PC-9 (cell line): ENCODE data around the gene SRGAP3. TPM values are rescaled to one million over a fixed set of nuclear protein-coding genes. Genes with fewer than 3 reads are reported as not detected.

ENCODE experiments used
- BruUV-seq: library from RNA; stranded (reverse); fragments of 400-500 nt; replicated peaks from 2 replicates; lab custom pipeline; 2021; lab: Mats Ljungman, UMichigan
- CTCF ChIA-PET: fragments of 300-600 bp; sonication (Branson Sonifier 250); formaldehyde crosslinking; loops from one replicate; lab custom pipeline; 2022; ENCODE audit warnings: antibody characterized with exemption; lab: Charles Lee
- POLR2A ChIA-PET: fragments of 300-600 bp; sonication (Branson Sonifier 250); formaldehyde crosslinking; loops from one replicate; lab custom pipeline; 2022; ENCODE audit warnings: antibody characterized with exemption; ENCODE audit not compliant: unreplicated experiment; lab: Charles Lee
- DNase-seq, 2 experiments: peaks; one replicate each; pipeline versions ENCODE4 v3.0.0 to v3.0.0-alpha.2; 2015 to 2022; ENCODE audit warnings: mixed read lengths in 1 of 2
- H2AFZ ChIP-seq: fragments of 200-600 bp; sonication (generic); 2 replicates; pipeline ENCODE4 v1.8.1; 2017; ENCODE audit warnings: antibody characterized with exemption
- H3F3A ChIP-seq: fragments of 200-600 bp; sonication (generic); 2 replicates; pipeline ENCODE4 v1.8.1; 2017; ENCODE audit warnings: antibody characterized with exemption, mild to moderate bottlenecking, low read depth; ENCODE audit not compliant: insufficient read depth
- H3K27ac ChIP-seq: fragments of 200-600 bp; sonication (generic); 2 replicates; pipeline ENCODE4 v1.6.1; 2016; ENCODE audit warnings: mixed run types
- H3K27me3 ChIP-seq: fragments of 200-600 bp; sonication (generic); 2 replicates; pipeline ENCODE4 v1.6.1; 2016; ENCODE audit warnings: low read depth, mixed run types; ENCODE audit not compliant: insufficient read depth
- H3K36me3 ChIP-seq: fragments of 200-600 bp; sonication (generic); 2 replicates; pipeline ENCODE4 v1.6.1; 2016; ENCODE audit warnings: low read depth, mixed run types
- H3K4me1 ChIP-seq: fragments of 200-600 bp; sonication (generic); replicated peaks from 2 replicates; pipeline ENCODE4 v1.6.1; 2016; ENCODE audit warnings: mixed run types; ENCODE audit not compliant: insufficient read depth
- H3K4me2 ChIP-seq: fragments of 200-600 bp; sonication (generic); 2 replicates; pipeline ENCODE4 v1.6.1; 2017; ENCODE audit warnings: mixed run types
- H3K4me3 ChIP-seq: fragments of 200-600 bp; sonication (generic); 2 replicates; pipeline ENCODE4 v1.6.1; 2016; ENCODE audit warnings: mixed run types
- H3K79me2 ChIP-seq: fragments of 200-600 bp; sonication (generic); 2 replicates; pipeline ENCODE4 v1.6.1; 2017; ENCODE audit warnings: low read depth, mixed run types
- H3K9me2 ChIP-seq: fragments of 200-600 bp; sonication (generic); 2 replicates; pipeline ENCODE4 v1.8.1; 2017; ENCODE audit warnings: mild to moderate bottlenecking; ENCODE audit not compliant: insufficient read depth
- H3K9me3 ChIP-seq: fragments of 200-600 bp; sonication (generic); 2 replicates; pipeline ENCODE4 v1.8.1; 2016; ENCODE audit warnings: low read depth; ENCODE audit not compliant: insufficient read depth
- H4K20me1 ChIP-seq: fragments of 200-600 bp; sonication (generic); 2 replicates; pipeline ENCODE4 v1.8.1; 2017; ENCODE audit not compliant: insufficient read depth
- CTCF ChIP-seq: fragments of 200-600 bp; sonication (generic); conservative IDR thresholded peaks from 2 replicates; pipeline ENCODE4 v1.6.1; 2017; ENCODE audit warnings: mixed run types, antibody characterized with exemption, mild to moderate bottlenecking, moderate library complexity
- EZH2 ChIP-seq: fragments of 200-600 bp; sonication (generic); IDR thresholded peaks from 2 replicates; pipeline ENCODE4 v1.8.0; 2017; ENCODE audit warnings: antibody characterized with exemption, low read depth
- intact Hi-C: fragments of 100-400 bp; cut with micrococcal nuclease; formaldehyde crosslinking; loops from one replicate; pipeline ENCODE4 v1.10.0; 2022; ENCODE audit not compliant: unreplicated experiment
- total RNA-seq: library from RNA; stranded (reverse); gene quantifications from 2 replicates; pipeline ENCODE4 v1.2.3, GENCODE V29; 2021

SRGAP3 gene
- total RNA-seq, 1 experiment from 2014 or later = 17.5 TPM

GRCh38 chr3:9257092-9257491 lies 7.6 kb upstream of the SRGAP3 start:
- intact Hi-C loops = no loop called here
- POLR2A ChIA-PET = interaction anchor here (0.7 kb wide), 1 partner anchor 97 kb away, joined by 7 read pairs; no protein-coding TSS in a partner anchor
- H3K27ac ChIP-seq = no peak overlapping the region
- BruUV-seq = no TSS peak
- no peak for TF ChIP-seq EZH2
- TF ChIP-seq CTCF = no peak
- CTCF ChIA-PET = interaction anchor here (0.6 kb wide), 1 partner anchor 258 kb away, joined by 7 read pairs; no protein-coding TSS in a partner anchor
- no peak overlapping the region for H3K4me3 ChIP-seq
- peaks cover 11% of the 10 kb centered on the region for H3K4me1 ChIP-seq
- H3K36me3 ChIP-seq = no peaks in the 10 kb centered on the region
- no peak overlapping the region for H3K4me2 ChIP-seq
- H3K9me3 ChIP-seq = no peaks in the 10 kb centered on the region; the same call in 1 of the 2 replicates
- H3K9me2 ChIP-seq = no peaks in the 10 kb centered on the region
- DNase-seq = no peak
- H4K20me1 ChIP-seq = no peaks in the 10 kb centered on the region
- no peak overlapping the region for H2AFZ ChIP-seq
- no peaks in the 10 kb centered on the region for H3K27me3 ChIP-seq
- H3F3A ChIP-seq = no peaks in the 10 kb centered on the region
- H3K79me2 ChIP-seq = no peaks in the 10 kb centered on the region

- Histone ChIP-seq H4K20me1 (no peaks in the 10 kb centered on the region), H3K9me3 (no peaks in the 10 kb centered on the region; the same call in 1 of the 2 replicates), H3K27me3 (no peaks in the 10 kb centered on the region), H2AFZ (no peak overlapping the region), H3K36me3 (no peaks in the 10 kb centered on the region), H3F3A (no peaks in the 10 kb centered on the region), H3K4me1 (peaks cover 11% of the 10 kb centered on the region), H3K9me2 (no peaks in the 10 kb centered on the region), H3K4me3 (no peak overlapping the region), H3K27ac (no peak overlapping the region), H3K79me2 (no peaks in the 10 kb centered on the region), H3K4me2 (no peak overlapping the region)
- CTCF ChIA-PET = no interaction called here
- POLR2A ChIA-PET = no interaction called here
- no peak for DNase-seq
- no TSS peak for BruUV-seq
- TF ChIP-seq EZH2 (no peak), CTCF (no peak)
- intact Hi-C loops = no loop called here
Measured at GRCh38 chr3:9255976-9256375, 6.5 kb upstream of the SRGAP3 start.

GRCh38 chr3:9254764-9255163 lies 5.3 kb upstream of the SRGAP3 start:
- POLR2A ChIA-PET = no interaction called here
- BruUV-seq = no TSS peak
- no peaks in the 10 kb centered on the region for H4K20me1 ChIP-seq
- H3K4me1 ChIP-seq = peaks cover 15% of the 10 kb centered on the region
- H3K9me3 ChIP-seq = no peaks in the 10 kb centered on the region; the same call in 1 of the 2 replicates
- DNase-seq = no peak
- no peak overlapping the region for H3K4me3 ChIP-seq
- no peaks in the 10 kb centered on the region for H3K79me2 ChIP-seq
- CTCF ChIA-PET = no interaction called here
- TF ChIP-seq EZH2 (no peak), CTCF (no peak)
- intact Hi-C loops = no loop called here
- H3F3A ChIP-seq = no peaks in the 10 kb centered on the region
- H3K9me2 ChIP-seq = no peaks in the 10 kb centered on the region
- H2AFZ ChIP-seq = no peak overlapping the region
- no peak overlapping the region for H3K27ac ChIP-seq
- no peak overlapping the region for H3K4me2 ChIP-seq
- no peaks in the 10 kb centered on the region for H3K27me3 ChIP-seq
- no peaks in the 10 kb centered on the region for H3K36me3 ChIP-seq
